GM23338 (cell line): ENCODE data around the gene RHEX.

Source experiments
- EZH2 ChIP-seq: fragments of 200-600 bp; sonication (generic); IDR thresholded peaks from one replicate; pipeline ENCODE4 v1.8.0; 2017; ENCODE audit warnings: antibody characterized with exemption, mild to moderate bottlenecking, low read depth; ENCODE audit not compliant: unreplicated experiment
- EZH2phosphoT487 ChIP-seq: fragments of 200-600 bp; sonication (generic); IDR thresholded peaks from one replicate; pipeline ENCODE4 v1.8.1; 2018; ENCODE audit warnings: antibody characterized with exemption; ENCODE audit not compliant: unreplicated experiment

DNA sequence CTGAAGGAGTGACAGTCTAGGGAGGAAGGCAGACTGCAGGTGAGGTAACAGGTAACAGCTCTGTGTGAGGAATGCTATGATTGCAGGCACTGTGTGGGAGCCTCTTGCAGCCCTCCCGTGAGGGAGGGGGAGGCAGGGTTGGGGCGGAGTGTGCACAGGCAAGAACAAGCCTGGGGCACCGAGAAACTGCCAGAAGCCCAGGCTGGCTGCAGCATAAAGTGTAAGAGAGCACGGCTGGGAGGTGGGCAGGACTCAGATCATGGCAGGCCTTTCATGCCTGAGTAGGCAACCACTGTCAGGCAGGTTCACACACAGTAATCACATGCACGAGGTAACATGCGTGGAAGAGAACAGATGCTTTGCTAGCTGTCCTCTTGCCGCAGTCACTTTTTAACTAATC lies 11.3 kb upstream of the RHEX start:
- TF ChIP-seq EZH2phosphoT487 (no peak), EZH2 (no peak)
